GM08714 (cell line): ENCODE results near the gene POFUT2.

Experiments
- H3K4me3 ChIP-seq: fragments of 200-500 bp; sonication (Bioruptor generic); 2 replicates; pipeline ENCODE4 v1.5.1; 2014; ENCODE audit warnings: mild to moderate bottlenecking, low read length, inconsistent platforms
- ZNF274 ChIP-seq: IDR thresholded peaks from 2 replicates; pipeline ENCODE4 v1.6.1; 2012; ENCODE audit warnings: mild to moderate bottlenecking, low read depth, low read length

Gene POFUT2

DNA sequence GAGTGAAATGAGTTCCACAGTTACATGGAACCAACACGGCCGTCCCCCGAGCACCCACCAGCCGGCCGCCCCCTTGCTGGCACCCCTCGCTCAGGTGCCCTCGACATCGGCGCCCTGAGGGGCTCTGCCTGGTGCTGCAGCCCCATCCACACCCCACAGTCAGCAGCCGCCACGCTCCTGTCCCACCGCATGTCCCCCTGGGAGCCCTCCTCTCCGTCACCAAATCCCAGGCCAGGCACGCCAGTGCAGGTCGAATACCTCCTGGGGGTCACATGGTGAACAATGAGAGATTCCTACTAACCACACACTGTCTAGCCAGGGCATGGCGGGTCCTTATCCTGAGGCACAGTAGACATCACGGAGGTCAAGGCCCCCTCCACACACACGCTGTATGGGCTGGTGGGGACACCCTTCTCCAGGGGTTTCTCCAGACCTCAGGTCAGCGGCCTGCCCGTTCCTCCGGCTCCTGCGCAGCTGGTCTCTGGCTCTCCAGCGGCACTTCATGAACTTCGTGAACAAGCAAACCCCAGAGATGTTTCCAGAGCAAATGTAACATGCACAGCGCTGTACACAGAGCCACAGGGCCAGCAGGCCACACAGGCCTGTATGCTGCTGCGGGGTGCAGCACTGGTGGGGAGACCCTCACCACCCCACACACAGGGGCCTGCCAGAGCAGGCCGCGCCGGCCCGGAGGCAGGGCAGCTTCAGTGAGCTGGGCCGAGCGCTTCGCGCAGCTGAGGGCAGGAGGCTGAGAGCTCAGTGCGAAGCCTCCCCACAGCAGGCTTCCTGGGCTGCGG lies 21.8 kb downstream of the POFUT2 start:
- no peak for TF ChIP-seq ZNF274
- no peak overlapping the region for H3K4me3 ChIP-seq

GRCh38 chr21:45264912-45265515 lies 22.7 kb downstream of the POFUT2 start:
- no peak for TF ChIP-seq ZNF274
- H3K4me3 ChIP-seq, result no peak overlapping the region

DNA sequence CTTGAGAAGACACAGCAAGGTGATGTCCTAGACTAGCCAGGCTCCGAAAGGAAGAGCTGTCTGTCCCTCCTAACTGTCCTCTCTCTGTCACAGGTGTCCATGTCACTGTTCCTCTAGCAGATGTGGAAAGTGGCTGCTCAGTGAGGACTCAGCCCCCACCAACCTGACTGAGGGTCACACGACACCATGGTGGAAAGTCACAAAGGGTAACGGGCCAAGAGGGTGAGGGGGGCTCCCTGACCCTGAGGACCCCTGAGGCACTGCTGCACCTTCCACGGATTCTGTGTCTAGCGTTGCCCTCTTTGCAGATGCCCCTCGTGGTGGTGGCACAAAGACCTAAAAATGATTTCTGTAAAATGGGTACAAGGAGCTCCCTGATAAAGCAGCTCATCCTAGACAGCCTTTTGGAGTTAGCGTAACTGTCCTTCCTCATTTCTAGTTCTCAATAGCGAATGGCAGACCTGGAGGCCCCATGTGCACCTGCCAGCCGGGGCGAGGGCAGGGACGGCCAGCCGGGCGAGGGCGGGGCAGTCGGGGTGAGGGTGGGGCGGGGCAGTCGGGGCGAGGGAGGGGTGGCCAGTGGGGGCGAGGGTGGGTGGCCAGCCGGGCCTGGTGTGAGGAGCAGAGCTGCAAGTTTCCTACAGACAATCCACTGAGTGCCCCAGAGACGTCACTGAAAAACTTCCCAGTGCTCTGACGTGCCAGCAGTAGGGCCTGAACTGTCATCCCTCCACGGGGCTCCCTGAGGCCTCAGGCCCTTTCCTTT lies 23.4 kb downstream of the POFUT2 start:
- no peak overlapping the region for H3K4me3 ChIP-seq
- TF ChIP-seq ZNF274, result no peak

DNA sequence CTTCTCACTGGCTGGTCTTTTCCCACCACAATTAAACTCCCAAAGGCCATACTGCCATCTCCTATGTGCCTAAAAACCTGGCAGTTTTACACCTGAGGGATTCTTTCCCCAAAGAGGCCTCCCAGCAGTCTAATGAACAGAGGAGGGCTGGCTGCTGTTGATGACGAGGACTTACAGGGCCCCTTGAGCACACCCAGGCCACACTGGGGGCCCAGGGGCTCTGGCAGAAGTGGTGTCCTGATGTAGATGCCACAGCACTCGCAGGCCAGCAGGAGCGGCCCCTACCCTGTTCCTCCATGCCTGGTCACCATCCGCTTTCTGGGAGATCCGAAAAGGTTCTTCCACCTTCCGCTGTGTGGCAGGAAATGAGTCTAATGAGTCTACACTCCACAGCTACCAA lies 24.2 kb downstream of the POFUT2 start:
- no peak for TF ChIP-seq ZNF274
- no peak overlapping the region for H3K4me3 ChIP-seq

GRCh38 chr21:45262616-45263015 lies 25.1 kb downstream of the POFUT2 start:
- no peak overlapping the region for H3K4me3 ChIP-seq
- TF ChIP-seq ZNF274, result no peak

DNA sequence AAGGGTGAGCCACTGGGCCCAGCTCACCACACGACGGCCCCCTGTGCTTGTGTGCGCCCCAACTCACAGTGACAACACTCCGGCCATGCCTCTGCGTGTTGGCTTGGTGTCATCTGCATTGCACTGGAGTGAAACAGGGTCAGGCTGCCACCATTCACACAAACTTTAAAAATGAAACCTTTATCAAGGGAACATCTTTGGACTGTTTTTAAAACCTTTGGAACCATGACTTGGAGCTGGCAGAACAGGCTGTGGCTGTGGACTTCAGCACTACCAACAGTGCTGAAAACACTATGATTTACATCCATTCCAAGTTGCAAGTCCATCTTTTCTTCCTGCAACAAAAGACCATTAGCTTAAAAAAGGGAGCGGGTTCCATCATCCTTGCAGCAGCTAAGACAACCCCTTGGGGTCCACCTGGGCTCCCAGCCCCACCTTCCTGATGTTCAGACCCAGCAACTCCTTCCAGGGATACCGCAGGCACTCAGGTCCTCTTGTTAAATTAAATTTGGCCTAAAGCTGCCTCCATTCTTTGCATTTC lies 25.6 kb downstream of the POFUT2 start:
- H3K4me3 ChIP-seq, result no peak overlapping the region
- TF ChIP-seq ZNF274, result no peak

- TF ChIP-seq ZNF274, result no peak
- no peak overlapping the region for H3K4me3 ChIP-seq
Observed at GRCh38 chr21:45261093-45261492, 26.6 kb downstream of the POFUT2 start.

DNA sequence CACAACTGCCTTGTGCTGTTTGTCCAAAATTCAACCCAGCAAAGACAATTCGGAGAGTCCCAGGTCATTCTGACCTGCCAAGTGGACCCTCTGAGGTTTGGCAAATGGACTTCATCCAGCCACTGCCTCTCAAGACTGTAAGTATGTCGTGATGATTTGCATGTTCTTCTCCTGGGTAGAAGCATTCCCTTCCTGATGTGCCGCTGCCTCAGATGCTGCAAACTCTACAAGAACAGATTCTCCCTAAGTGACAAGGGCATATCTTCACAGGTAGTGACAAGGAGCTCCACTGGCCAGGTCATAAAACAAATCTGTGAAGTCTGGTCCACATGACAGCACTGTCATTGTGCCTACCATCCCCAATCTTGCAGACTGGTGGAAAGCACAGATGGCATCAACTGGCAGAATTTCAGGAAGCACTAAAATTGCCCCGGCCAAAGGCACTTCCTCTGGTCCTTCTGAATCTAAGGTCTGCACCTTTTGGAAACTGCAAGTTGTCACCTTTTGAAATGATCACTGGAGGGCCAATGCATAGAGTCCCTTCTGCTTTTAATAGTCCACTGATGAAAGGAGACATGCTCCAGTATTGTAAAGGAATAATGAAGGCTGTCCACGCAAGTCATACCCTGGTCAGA lies 27.4 kb downstream of the POFUT2 start:
- no peak for TF ChIP-seq ZNF274
- no peak overlapping the region for H3K4me3 ChIP-seq

- no peak overlapping the region for H3K4me3 ChIP-seq
- TF ChIP-seq ZNF274, result no peak
Observed at GRCh38 chr21:45259206-45259840, 28.4 kb downstream of the POFUT2 start.

DNA sequence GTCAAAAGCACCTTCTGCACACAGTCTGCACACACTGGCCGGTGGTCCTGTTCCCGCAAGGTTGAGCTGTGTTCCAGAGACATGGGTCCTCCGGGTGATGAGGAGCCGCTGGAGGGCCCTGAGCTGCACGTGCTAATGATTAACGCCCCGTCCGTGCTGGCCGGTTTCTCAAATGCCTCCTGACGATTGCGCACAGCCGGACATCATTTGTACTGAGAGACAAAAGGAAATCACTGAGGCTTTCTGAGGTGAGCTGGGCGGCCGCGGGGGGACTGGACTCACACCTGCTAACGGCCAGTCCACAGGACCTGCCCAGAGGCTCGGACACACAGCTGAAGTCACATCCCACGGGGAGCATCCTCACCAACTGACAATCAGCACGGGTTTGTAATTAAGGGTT lies 29.2 kb downstream of the POFUT2 start:
- TF ChIP-seq ZNF274, result no peak
- H3K4me3 ChIP-seq, result no peak overlapping the region

DNA sequence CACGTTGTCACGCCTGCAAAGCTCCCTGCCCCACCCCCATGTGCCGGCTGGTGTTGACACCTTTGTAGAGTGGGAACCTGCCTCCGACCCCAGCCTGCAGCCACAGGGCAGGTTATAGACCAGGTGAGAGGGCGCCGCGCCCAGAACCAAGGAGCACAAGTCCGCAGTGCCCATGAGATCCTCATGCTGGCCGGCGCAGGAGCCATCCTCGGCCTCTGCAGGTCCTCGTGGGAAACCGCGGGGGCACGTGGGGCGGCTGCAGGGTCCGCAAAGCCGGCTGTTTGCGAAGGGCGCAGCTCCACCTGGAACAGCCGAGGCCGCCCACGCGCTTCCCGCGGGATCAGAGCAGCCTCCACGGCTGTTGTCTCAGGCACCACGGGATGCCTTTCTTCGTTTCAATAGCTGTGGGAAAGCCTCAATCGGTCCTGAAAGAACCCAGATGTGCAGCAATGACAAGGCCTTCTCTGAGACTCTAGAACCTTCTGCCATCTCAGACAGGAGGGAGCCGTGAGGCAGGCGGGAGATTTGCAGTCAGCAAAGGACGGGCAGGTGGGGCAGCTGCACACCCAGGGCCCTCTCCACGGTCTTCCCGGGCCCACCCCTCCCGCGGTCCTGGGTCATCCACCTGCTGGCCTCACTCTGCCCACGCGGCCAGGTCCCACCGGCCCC lies 29.9 kb downstream of the POFUT2 start:
- no peak overlapping the region for H3K4me3 ChIP-seq
- no peak for TF ChIP-seq ZNF274

- no peak for TF ChIP-seq ZNF274
- no peak overlapping the region for H3K4me3 ChIP-seq
Observed at GRCh38 chr21:45256912-45257672, 30.6 kb downstream of the POFUT2 start.
